Left lung (tissue), 10 donors: ENCODE measurements around the gene MRM2. TPM values are rescaled to one million over a fixed set of nuclear protein-coding genes. Genes with fewer than 3 reads are reported as not detected.

Source experiments
- ATAC-seq: fragments of 200-7000 bp; cut with Tn5 transposase; one replicate; pipeline ENCODE4 v1.9.1; 2020; ENCODE audit warnings: moderate library complexity
- DNase-seq, 4 donors: peaks; one replicate each; pipeline ENCODE4 v3.0.0-alpha.2; 2013 to 2020
- H3K27ac ChIP-seq, 2 donors: fragments of 200-600 bp; sonication (generic) in 1 of 2; one replicate each; pipeline versions ENCODE4 v1.5.0 to v1.8.0; 2020 to 2021
- H3K27me3 ChIP-seq, 2 donors: fragments of 200-600 bp; sonication (generic) in 1 of 2; one replicate each; pipeline versions ENCODE4 v1.5.0 to v1.8.0; 2020 to 2021
- H3K36me3 ChIP-seq, 2 donors: fragments of 200-600 bp; sonication (generic) in 1 of 2; one replicate each; pipeline versions ENCODE4 v1.5.0 to v1.8.0; 2020 to 2021
- H3K4me1 ChIP-seq, 2 donors: fragments of 200-600 bp; one replicate each; pipeline ENCODE4 v1.8.0; 2021
- H3K4me3 ChIP-seq, 2 donors: fragments of 200-600 bp; sonication (generic) in 1 of 2; one replicate each; pipeline versions ENCODE4 v1.5.0 to v1.8.0; 2020 to 2021; ENCODE audit warnings: mild to moderate bottlenecking in 1 of 2
- H3K9me3 ChIP-seq, 2 donors: fragments of 200-600 bp; sonication (generic) in 1 of 2; one replicate each; pipeline versions ENCODE4 v1.5.0 to v1.8.0; 2020 to 2021
- CTCF ChIP-seq, 2 donors: fragments of 200-600 bp; sonication (generic) in 1 of 2; IDR thresholded peaks; one replicate each; pipeline versions ENCODE4 v1.5.0 to v1.8.0; 2021; ENCODE audit warnings: antibody characterized with exemption in 2 of 2
- intact Hi-C, 2 donors: fragments of 100-400 bp; cut with DNase I; formaldehyde crosslinking; loops; one replicate each; pipeline versions ENCODE4 v1.11.2 to v1.14.2; 2022
- polyA plus RNA-seq, 6 donors: library from polyadenylated mRNA; unstranded; fragments of 120-200 nt; gene quantifications; one replicate each; pipeline ENCODE4 v1.2.1, GENCODE V29; 2013; ENCODE audit not compliant: insufficient read length in 6 of 6
- total RNA-seq, 2 donors: library from RNA; stranded (reverse); fragmentation: NEBNext Ultra II Directional; extraction: Animal tissue kit (Norgen Biotek cat#: 25700); gene quantifications; one replicate each; pipeline ENCODE4 v1.2.1, GENCODE V29; 2021
- donor health status: DM: no; HTN: yes; CAD: no.
- donor health status: DM: no; HTN: no; CAD: no.

The MRM2 gene
- total and polyA plus RNA-seq, 8 donors, result 23.0 to 36.6 (median 31.2) TPM

- intact Hi-C loops, result no loop called here
- no peak overlapping the region for H3K27ac ChIP-seq
- H3K36me3 ChIP-seq, result peaks cover 0 to 63% of the 10 kb centered on the region in 2 donors
- ATAC-seq (no peak), DNase-seq (no peak)
- peaks cover 0 to 3% of the 10 kb centered on the region in 2 donors for H3K4me1 ChIP-seq
- no peak overlapping the region for H3K4me3 ChIP-seq
- peaks cover 0 to 11% of the 10 kb centered on the region in 2 donors for H3K9me3 ChIP-seq
- H3K27me3 ChIP-seq, result no peaks in the 10 kb centered on the region
- TF ChIP-seq CTCF (IDR thresholded peaks at IDR 0.05), result no peak
Measured at GRCh38 chr7:2196381-2197378, 45.3 kb downstream of the MRM2 start.

GRCh38 chr7:2195400-2196246 lies 46.4 kb downstream of the MRM2 start:
- peaks cover 0 to 3% of the 10 kb centered on the region in 2 donors for H3K4me1 ChIP-seq
- ATAC-seq (no peak), DNase-seq (no peak)

GRCh38 chr7:2193575-2194305 lies 48.3 kb downstream of the MRM2 start:
- no peak overlapping the region for H3K4me3 ChIP-seq
- peaks cover 0 to 46% of the 10 kb centered on the region in 2 donors for H3K36me3 ChIP-seq
- peaks cover 0 to 17% of the 10 kb centered on the region in 2 donors for H3K9me3 ChIP-seq
- H3K4me1 ChIP-seq, result peaks cover 0 to 3% of the 10 kb centered on the region in 2 donors
- intact Hi-C loops, result no loop called here
- H3K27me3 ChIP-seq, result no peaks in the 10 kb centered on the region
- no peak overlapping the region for H3K27ac ChIP-seq
- no peak for TF ChIP-seq CTCF (IDR thresholded peaks at IDR 0.05)
- ATAC-seq (no peak), DNase-seq (no peak)

More at GRCh38 chr7:2195400-2196246, 46.4 kb downstream of the MRM2 start:
- Histone ChIP-seq H3K9me3 (peaks cover 0 to 11% of the 10 kb centered on the region in 2 donors), H3K4me3 (no peak overlapping the region), H3K36me3 (peaks cover 0 to 55% of the 10 kb centered on the region in 2 donors), H3K27me3 (no peaks in the 10 kb centered on the region), H3K27ac (no peak overlapping the region)
- no peak for TF ChIP-seq CTCF (IDR thresholded peaks at IDR 0.05)
- intact Hi-C loops, result no loop called here

- Histone ChIP-seq H3K27ac (no peak overlapping the region), H3K4me3 (no peak overlapping the region), H3K4me1 (no peaks in the 10 kb centered on the region), H3K27me3 (no peaks in the 10 kb centered on the region), H3K36me3 (peaks cover 0 to 40% of the 10 kb centered on the region in 2 donors), H3K9me3 (peaks cover 0 to 22% of the 10 kb centered on the region in 2 donors)
- no peak for TF ChIP-seq CTCF (IDR thresholded peaks at IDR 0.05)
- DNase-seq, result peak in 1 of 4 donors; percentile 85
- intact Hi-C loops, result no loop called here
- ATAC-seq, result peak; percentile 55
Measured at GRCh38 chr7:2192831-2193534, 49.0 kb downstream of the MRM2 start.
